Pons (tissue), 1 donor: ENCODE measurements around the gene ADARB2.

Experiments
- DNase-seq: peaks from one replicate; pipeline ENCODE4 v3.0.0-alpha.2; 2016; ENCODE audit warnings: low spot score

ADARB2 gene

DNA sequence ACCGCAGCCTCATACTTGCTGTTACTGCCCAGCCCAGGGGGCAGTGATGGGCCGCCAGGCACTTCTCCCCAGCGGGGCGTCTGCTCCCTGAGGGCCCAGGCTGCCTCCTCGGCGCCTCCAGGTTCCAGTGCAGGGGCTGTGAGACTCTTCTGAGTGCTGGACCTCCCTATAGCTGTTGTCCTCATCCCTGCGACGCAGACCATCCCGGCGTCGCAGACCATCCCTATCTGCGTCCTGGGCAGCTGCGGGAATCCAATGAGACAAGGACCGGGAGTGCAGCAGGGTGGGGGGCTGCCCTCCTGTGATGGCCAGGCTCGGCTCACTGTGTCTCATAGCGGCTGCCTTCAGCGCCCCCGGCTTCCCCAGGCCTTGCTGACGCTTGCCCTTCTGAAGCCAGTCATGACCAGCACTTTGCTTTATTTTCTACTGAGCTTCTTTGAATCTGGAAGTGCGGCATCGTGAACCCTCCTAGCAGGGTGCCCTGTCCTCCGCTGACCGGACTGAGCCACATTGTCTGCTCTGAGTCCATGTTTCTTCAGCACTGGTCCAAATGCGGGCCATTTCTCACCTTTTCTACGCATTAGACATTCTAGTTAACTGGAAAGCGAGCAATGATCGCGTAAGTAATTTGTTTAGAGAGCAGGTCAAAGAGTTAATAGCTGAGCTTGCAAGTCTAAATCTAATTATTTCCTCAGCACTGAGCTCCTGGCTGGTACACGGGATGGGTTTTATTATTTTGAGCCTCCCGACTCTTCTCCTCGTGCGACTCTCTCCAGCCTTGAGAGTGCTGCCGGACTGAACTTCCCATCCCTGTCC, 341.6 kb downstream of the ADARB2 start:
- no peak for DNase-seq

DNA sequence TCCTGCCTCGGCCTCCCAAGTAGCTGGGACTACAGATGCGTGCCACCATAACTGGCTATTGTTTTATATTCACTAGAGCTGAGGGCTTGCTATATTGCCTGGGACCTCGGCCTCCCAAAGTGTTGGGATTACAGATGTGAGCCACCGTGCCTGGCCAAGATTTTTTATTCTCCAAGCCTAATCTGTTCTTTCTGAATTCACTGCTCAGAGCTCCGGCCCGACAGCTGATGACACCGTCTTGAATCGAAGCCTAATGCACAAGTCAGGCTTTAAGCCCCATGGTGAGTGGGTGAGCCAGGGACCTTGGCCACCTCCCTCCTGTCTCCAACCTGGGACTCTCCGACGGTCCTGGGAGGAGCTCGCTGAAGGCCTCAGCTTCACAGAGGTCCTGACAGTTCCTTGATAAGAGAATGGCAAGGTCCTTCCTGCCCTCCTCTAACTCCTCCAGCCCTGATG, 342.3 kb downstream of the ADARB2 start:
- no peak for DNase-seq

DNA sequence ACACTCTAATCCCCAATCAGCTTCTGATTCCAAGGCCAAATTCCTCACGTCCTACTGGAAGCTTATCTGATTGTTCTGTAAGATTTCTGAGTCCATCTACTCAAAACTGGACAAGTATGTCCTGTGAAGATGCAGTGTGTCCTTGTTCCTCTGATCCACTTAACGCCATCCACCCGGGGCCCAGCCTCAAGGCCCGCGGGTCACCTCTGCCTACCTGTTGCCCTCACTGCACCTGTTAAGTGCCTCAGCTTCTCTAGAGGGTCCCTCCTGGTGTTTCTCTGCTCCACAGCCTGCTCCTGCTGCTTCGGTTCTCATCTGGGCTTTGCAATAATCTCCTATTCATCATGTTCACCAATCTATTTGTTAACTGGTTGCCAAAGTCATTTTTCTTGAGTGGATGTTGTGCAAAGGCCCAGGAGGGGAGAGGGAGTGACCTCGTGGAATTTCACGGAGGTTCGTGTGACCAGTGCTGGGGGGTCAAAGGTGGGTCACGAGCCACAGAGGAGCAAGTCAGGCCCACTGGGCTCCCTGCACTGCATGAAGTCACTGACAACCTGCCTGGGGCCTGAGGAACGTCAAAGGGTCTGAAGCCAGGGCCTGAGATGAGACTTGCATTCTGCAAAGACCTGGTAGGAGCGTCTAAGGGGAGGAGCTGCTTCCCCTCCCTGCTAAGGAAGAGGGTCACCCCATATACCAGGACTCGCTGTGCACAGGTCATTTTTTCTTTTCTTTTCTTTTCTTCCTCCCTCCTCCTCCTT, 343.0 kb downstream of the ADARB2 start:
- DNase-seq, result no peak

DNA sequence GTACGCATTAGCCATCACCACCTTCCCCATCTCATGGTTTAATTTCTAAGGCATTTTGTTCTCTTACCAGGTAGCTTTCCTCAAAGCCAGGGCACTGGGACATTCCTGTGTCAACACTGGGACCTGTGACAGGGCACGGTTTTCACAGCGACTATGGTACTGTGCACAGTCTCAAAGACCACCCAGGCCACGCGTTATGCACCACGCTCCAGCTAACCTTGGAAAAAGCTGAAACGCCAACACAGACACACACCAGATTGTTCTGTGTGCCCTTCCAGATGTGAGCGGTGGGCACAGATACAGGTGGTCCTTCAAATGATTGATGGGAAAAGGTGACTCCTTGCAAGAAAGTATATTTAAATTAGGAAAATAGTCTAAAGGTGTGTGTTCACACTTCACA, 343.8 kb downstream of the ADARB2 start:
- DNase-seq, result no peak

DNA sequence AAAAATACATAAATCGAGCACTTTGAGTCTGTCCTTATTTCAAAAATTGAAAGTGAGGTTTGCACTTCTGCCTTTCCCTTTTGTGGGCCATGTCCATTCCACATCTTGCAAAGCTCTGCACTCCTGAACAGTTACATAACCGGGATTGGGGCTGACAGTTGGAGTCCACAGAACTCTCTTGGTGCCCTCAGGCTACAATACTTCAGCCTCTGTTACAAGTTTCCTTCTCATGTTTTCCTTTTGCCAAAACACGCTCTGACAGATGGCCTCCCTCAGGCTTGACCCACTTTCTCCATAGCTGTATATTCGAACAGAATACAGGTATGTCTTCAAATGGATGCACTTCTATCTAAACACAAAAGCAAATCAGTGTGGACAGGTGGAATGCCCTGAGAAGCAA, 345.2 kb downstream of the ADARB2 start:
- no peak for DNase-seq

DNA sequence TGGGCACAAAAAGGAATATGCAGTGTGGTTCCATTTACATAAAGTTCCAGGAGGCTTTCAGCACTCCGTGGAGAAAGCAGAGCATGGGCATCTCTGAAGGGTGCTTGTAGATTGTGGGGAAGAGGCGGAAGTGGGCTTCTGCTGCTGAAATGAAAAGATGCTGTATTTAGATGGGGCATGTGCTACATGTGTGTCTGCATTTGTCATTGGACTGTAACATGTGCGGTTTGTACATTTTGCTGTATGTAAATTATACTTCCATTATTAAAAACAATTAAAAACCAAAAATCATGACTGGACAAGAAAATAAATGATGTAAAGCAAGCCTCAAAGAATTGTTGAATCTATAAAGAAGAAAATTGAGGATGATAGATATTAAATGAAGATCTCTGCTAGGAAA, 347.1 kb downstream of the ADARB2 start:
- DNase-seq, result no peak

DNA sequence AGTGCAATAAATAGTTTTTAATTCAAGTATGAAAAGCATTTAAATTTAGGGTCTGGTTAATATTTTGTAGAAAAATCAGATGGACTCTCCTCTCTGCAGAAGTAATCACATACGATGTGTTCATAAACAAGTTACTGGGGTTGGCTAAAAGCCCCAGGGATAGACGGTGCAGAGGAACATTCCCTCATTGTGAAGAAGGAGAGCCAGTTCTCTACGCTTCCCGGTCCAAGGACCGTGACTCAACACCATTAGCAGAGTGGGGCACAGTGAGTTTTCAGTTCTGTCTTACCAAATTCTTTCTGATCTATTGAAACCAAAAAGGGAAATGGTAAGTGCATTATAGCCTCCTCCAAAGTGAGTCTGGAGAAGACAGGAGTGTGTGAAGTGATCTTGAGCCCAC, 353.3 kb downstream of the ADARB2 start:
- DNase-seq, result no peak

DNA sequence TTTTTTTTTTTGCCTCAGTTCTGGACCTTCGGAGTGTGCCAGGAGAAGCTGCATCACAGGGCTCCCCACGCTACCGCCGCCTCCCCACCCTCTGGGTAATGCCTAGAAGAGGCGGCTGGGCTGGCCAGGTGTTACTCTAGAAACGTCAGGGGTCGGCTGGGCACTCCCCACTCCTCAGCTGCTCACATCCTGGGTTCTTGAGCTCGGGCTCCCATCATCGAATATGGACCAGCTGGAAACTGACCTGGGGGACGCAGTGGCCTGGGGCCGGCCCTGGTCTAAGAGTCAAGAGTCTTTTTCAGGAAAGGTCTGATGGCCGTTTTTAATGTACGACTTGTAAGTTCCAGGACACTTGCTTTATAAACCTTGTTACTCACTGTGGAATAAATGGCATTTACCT, 354.6 kb downstream of the ADARB2 start:
- no peak for DNase-seq

DNA sequence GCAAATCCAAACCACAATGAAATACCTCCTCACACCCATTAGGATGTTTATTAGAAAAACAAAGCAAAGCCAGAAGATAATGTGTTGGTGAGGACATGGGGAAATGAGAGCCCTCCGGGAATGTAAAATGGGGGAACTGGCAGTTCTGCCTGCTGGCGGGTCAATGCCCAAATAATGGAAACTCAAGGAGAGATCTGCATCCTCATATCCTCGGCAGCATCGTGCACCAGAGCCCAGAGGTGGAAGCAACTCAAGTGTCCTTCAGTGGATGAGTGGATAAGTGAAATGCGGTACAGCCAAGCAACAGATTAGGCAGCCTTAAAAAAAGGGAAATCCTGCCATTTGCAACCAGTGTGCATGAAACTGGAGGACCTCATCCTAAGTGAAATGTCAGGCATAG, 356.0 kb downstream of the ADARB2 start:
- no peak for DNase-seq

DNA sequence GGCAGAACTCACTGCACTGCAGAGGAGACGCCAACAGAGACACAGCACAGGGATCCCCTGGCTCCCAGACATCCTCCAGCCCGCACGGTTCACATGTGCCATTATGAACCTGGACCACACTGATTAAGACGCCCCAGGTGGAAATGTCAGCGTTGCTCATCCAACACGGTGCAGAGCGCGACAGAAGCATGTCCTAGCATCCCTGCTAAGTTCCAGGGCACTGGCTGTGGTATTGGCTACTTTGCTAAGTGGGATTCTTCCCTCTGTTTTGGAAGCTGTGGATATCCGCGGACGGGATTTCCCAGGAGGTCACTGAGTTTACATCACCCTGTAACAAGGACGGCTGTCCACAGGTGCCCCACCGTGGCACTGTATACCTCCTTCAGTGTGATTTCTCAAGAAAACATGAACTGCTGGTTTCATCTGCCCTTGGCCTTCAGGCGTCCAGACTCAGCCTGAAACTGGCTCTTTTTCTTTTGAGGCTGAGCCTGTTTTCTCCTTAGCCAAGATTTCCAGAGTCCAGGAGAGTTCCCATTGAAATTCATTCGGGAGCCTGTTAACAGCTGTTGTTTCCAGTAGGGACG, 357.1 kb downstream of the ADARB2 start:
- DNase-seq, result no peak

DNA sequence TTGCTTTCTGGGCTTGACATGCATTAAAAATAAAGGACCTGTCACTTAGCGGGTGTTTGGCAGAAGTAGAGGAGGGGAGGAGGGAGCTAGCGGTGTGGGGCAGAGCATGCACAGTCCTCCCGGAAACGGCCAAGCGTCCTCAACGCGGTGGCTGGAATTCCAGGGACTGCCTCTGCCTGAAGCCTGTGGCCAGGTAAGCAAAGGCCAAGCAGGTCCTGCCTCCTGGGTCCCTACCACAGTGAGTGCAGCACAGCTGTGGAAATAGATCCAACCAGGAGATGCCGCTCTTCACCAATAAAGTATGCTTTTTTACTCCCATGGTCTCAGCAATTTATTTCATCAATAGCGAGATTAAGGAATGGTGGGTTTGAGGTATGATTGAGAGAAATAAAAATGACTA, 357.7 kb downstream of the ADARB2 start:
- DNase-seq, result peak; percentile 2

DNA sequence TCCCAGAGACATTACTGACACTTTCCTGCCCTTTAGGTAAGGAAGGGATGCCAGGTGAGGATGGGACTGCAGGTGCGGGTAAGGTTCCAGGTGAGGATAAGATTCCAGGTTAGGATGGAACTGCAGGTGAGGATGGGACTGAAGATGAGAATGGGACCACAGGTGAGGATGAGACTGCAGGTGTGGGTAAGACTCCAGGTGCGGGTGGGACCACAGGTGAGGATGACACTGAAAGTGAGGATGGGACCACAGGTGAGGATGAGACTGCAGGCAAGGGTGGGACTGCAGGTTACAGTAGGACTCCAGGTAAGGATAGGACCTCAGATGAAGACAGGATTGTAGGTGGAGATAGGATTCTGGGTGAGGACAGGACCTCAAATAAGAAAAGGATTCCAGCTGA, 358.9 kb downstream of the ADARB2 start:
- DNase-seq, result no peak

DNA sequence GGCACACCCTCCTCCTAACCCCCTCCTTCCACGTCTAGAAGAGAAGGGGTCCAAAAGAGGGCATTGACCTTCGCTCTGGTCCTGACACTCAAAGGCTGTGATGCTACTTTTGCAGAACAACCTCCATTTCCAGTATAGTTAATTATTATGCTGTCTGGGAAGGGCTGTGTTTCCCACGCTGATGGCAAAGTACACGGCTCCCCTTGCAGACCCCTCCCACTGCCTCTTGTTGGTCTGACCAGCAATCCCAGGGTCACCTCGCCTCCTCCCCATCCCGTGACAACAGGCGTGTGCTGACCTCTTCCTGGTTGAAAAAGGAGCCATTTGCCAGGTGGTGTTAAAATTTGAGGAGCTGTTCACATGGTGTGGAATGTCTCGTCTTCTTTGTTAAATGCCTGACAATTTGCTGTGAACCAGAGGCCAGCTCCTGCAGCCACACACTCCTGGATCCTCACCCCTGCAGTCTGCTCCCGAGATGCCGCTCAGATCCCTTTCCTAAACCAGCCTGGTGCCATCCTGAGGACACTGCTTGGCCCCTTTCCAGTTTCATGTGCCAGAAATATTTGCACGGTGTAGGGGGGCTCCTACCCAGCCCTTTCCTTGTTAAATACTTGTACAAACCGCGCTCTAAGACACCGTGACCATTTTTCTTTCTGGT, 359.5 kb downstream of the ADARB2 start:
- DNase-seq, result no peak

DNA sequence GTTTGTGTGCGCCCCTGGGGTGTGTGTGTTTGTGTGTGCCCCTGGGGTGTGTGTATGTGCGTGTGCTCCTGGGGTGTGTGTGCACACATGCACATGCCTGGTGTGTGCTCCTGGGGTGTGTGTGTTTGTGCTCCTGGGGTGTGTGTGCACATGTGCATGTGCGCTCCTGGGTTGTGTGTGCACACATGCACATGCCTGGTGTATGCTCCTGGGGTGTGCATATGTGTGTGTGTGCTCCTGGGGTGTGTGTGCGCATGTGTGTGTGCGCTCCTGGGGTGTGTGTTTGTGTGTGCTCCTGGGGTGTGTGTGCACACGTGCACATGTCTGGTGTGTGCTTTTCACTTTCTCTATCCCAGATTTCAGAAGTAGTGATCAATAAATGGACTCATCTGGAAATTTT, 360.1 kb downstream of the ADARB2 start:
- no peak for DNase-seq

DNA sequence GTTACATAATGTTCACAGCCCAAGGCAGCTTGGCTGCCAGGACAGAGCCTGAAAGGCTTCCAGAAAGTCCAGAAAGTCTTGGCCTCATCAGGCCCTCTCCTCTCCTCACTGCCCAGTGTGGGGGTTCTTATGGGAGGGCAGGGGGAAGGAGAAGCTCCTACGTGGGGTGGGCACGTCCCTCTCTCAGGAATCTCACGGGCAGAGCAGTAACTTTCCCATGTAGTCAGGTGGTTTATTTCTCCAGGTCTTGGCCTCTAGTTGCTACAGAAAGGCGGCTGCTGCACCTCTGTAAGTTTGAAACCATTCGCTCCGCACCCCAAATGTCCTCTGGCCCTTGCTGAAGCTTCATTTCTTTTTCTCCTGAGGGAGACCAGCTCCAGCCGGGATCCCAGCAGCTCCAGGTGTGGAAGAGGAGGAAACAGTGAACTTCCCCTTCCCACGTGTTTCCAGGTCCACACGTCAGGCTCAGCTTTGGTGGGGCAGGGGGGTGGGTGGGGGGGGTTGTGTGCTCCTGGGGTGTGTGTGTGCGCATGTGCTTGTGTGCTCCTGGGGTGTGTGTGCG, 360.9 kb downstream of the ADARB2 start:
- DNase-seq, result no peak

DNA sequence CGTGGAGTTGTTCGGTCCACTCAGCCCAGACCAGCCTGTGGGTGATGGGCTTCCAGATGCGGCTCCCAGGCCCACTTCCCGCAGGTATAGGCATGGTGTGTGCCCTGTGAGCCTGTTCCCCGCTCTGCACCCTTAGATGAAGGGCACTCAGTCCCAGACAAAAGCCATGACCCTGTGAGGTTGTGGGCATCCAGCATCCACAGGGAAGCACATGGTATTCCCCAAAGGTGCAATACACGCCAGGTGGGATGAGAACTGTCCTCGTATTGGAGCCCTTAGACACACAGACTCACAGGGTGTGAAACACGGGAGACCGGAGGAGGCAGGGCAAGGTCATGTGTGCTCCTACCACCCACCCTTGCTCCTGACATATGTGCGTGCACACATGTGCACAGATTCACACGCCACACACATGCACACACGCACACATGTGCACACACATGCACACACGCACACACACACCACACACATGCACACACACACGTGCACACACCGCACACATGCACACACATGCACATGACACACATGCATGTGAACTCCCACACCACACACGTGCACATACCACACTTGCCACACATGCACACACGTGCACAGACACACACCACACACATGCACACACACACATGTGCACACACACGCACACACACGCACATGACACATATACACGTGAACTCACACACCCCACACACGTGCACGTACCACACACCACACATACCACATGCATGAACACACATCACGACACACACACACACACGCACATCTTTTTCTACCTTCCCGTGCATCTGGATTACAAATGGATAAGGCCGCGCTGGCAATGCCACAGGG, 361.8 kb downstream of the ADARB2 start:
- no peak for DNase-seq

DNA sequence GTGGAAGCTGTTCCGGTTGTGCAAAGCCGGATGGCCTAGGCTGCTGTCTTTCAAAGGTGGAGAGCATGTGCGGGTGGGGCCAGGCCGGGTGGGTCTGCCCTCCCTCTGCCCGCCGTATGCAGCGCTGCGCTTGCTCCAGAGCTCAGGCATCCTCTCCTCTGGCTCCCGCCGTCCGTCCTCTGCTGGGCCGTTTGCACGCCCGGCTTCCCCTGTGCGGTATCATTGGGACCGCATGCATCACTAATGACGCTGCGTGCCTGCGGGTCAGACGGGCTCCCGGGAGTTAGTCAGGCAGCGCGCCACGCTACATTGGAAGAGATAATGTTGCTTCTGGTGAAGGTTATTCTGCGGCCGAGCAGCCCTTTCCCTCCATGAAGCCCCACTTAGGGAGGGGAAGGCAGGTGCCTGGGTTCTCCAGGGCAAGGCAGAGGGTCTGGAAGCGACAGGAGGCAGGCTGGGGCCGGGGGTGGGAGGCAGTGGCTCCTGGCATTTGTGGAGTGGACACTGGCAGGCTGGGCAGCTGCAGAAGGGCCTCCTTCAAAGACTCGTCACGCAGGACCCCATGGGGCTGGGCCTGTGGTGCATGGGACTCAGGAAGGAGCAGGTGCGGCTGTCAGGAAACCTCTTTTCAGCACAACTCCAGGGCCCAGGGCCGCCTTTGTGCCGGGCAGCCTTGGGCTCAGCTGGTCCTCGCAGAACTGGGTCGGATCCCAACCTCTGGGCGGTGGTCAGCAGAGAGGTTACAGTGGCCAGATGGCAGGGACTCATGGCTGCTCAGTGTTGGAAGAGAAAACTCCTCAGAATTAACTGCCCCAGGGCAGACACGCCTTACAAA, 362.6 kb downstream of the ADARB2 start:
- DNase-seq, result no peak

DNA sequence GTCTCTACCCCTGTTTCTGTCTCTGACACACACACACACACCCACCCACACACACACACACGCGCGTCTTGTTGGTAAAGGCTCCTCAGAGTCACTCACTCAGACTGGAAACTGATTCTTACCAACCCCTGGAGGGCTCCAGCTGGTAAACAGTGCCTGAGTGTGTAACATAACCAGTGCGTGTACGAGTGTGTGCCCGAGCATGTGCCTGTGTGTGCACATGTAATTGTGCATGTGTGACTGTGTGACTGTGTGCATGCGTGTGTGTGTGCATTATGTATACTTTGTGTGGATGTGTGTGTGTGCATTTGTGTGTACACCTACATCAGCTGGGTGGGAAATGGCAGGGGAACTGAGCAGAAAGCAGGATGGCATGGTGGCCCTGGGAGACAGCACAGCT, 364.0 kb downstream of the ADARB2 start:
- no peak for DNase-seq

DNA sequence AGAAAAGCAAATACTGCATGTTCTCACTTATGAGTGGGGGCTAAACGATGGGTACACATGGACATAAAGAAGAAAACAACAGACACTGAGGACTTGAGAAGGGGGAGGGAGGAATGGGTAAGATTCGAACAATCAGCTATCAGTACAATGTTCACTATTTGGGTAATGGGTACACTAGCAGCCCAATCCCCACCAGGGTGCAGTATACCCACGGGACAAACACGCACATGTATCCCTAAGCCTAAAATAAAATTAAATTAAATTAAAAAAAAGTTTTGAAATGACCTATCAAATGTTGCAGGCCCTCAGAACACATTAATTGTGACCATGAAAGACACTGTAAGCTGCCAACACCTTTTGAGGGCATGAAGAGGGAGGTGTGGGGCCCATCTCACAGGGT, 365.1 kb downstream of the ADARB2 start:
- no peak for DNase-seq

DNA sequence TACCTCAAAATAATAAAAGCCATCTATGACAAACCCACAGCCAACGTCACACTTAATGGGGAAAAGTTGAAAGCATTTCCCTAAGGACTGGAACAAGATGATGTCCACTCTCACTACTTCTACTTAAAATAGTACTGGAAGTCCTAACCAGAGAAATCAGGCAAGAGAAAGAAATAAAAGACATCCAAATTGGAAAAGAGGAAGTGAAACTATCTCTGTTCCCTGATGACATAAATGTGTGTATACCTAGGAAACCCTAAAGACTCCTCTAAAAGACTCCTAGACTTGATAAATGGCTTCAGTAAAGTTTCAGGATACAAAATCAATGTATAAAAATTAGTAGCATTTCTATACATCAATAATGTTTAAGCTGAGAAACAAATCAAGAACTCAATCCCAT, 367.0 kb downstream of the ADARB2 start:
- DNase-seq, result no peak
